Subcutaneous abdominal adipose tissue (tissue), 5 donors: ENCODE measurements around the gene TBC1D14.
"Not testable (repeated sequence)": the region's sequence is repeated elsewhere in the genome, so short reads cannot be mapped to it uniquely, and the experiment has no call there.

Experiments
- H3K27ac ChIP-seq: one replicate; pipeline ENCODE4 v1.7.0; 2013; ENCODE audit warnings: low read depth, mild to moderate bottlenecking, inconsistent platforms, low read length, moderate library complexity
- H3K27me3 ChIP-seq, 5 donors: one replicate each; pipeline ENCODE4 v1.7.0; 2013; ENCODE audit warnings: low read length in 5 of 5, inconsistent platforms in 1 of 5; ENCODE audit not compliant: control insufficient read depth in 5 of 5, insufficient read depth in 4 of 5
- H3K36me3 ChIP-seq, 5 donors: one replicate each; pipeline ENCODE4 v1.7.0; 2013; ENCODE audit warnings: low read length in 5 of 5; ENCODE audit not compliant: control insufficient read depth in 5 of 5, insufficient read depth in 5 of 5
- H3K4me1 ChIP-seq, 5 donors: one replicate each; pipeline ENCODE4 v1.7.0; 2013; ENCODE audit warnings: low read length in 5 of 5, mild to moderate bottlenecking in 3 of 5, moderate library complexity in 1 of 5; ENCODE audit not compliant: control insufficient read depth in 5 of 5, insufficient read depth in 5 of 5
- H3K4me3 ChIP-seq, 5 donors: one replicate each; pipeline ENCODE4 v1.7.0; 2013; ENCODE audit warnings: low read length in 5 of 5, low read depth in 1 of 5
- H3K9ac ChIP-seq, 5 donors: one replicate each; pipeline ENCODE4 v1.7.0; 2013; ENCODE audit warnings: low read length in 5 of 5, mild to moderate bottlenecking in 4 of 5, moderate library complexity in 3 of 5
- H3K9me3 ChIP-seq, 5 donors: one replicate each; pipeline ENCODE4 v1.7.0; 2013; ENCODE audit warnings: low read length in 5 of 5; ENCODE audit not compliant: control insufficient read depth in 5 of 5
- donor health status: healthy.
- donor health status: healthy.
- donor health status: healthy.
- donor health status: healthy.
- donor health status: healthy.

The TBC1D14 gene

DNA sequence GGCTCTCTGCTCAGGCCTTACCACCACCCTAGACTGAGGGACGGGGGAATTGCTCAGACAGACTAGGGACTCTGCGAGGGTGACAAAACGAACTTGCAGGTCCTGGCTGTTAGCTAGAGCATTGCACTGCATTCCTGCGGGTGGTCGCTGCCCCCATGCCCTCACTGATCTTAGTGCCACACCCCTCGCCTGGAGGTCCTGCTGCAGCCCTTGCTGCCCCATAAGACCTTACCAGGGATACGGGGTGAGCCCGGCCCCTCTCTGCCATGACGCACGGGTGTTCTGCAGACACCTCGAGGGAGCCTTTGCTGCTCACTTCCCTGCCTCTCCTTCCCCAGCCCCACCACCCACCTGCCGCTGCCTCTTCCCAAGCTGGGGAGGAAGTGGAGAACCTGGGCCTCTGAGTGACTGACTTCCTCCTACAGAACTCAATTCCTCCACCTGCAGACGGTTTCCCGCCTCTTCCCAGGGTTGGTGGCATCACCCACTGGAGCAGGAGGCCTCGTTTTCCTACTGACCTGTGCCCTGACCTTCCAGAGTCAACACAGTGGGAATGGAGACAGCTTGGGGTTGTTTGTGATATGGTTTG is 19.8 kb upstream of the TBC1D14 start:
- H3K27me3 ChIP-seq: no peaks in the 10 kb centered on the region

DNA sequence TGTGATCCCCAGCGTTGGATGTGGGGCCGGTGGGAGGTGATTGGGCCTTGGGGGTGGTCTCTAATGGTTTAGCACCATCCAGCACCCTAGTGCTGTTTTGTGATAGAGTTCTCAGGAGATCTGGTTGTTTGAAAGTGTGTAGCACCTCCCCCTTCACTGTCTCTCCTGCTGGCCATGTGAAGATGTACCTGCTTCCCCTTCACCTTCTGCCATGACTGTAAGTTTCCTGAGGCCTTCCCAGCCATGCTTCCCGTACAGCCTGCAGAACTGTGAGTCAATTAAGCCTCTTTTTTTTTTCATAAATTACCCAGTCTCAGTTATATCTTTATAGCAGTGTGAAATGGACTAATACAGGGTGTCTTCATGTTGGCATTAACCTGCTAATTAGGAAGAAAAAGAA is 19.3 kb upstream of the TBC1D14 start:
- H3K9ac ChIP-seq: no peak overlapping the region
- H3K27me3 ChIP-seq: no peaks in the 10 kb centered on the region
- H3K4me3 ChIP-seq: no peak overlapping the region
- H3K9me3 ChIP-seq: peaks cover 0 to 9% (median 0%) of the 10 kb centered on the region in 5 donors
- no peak overlapping the region for H3K27ac ChIP-seq
- no peaks in the 10 kb centered on the region for H3K36me3 ChIP-seq
- peaks cover 2 to 49% (median 44%) of the 10 kb centered on the region in 5 donors for H3K4me1 ChIP-seq

More for the DNA sequence above, 19.8 kb upstream of the TBC1D14 start:
- peaks cover 2 to 49% (median 44%) of the 10 kb centered on the region in 5 donors for H3K4me1 ChIP-seq
- H3K9ac ChIP-seq: no peak overlapping the region
- no peaks in the 10 kb centered on the region for H3K36me3 ChIP-seq
- H3K27ac ChIP-seq: no peak overlapping the region
- H3K4me3 ChIP-seq: no peak overlapping the region
- peaks cover 0 to 9% (median 0%) of the 10 kb centered on the region in 5 donors for H3K9me3 ChIP-seq

DNA sequence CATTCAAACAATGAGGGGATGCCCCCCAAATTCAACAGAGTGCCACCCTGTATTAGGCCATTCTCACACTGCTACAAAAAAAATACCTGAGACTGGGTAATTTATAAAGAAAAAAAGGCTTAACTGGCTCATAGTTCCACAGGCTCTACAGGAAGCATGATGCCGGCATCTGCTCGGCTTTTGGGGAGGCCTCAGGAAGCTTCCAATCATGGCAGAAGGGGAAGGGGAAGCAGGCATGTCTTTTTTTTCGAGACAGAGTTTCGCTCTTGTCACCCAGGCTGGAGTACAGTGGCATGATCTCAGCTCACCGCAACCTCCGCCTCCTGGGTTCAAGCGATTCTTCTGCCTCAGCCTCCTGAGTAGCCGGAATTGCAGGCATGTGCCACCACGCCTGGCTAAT is 18.7 kb upstream of the TBC1D14 start:
- H3K27ac ChIP-seq, H3K9me3 ChIP-seq: not testable (repeated sequence)

DNA sequence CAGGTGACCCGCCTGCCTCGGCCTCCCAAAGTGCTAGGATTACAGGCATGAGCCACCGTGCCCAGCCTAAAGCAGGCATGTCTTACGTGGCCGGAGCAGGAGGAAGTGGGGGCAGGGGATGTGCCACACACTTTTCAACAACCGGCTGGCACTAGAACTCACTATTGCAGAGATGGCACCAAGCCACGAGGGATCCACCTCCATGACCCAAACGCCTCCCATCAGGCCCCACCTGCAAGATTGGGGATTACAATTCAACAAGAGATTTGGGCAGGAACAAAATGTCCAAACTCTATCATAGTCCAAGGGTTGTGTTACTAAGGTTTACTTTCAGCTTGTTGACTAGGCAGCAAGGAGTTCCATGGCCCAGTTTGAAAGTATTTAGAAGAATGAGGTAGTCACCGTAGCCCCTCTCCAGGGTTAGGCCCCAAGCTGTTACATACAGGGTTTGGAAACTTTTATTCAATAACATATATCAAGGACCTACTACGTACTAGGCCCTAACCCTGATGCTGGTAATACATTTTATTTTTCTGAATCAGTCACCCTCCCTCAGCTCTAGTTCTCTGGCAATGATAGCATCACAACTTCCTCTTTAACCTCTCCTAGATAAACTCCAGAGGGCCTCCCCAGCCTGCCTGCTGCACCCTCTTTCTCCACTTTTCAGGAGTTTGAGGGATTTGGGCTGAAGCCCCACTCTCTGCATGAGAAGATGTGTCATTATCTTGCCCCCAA is 18.0 kb upstream of the TBC1D14 start:
- Histone ChIP-seq H3K9ac (peak overlapping the region in 2 of 5 donors; percentile 2 to 52), H3K36me3 (no peaks in the 10 kb centered on the region), H3K27me3 (no peaks in the 10 kb centered on the region), H3K4me3 (no peak overlapping the region), H3K4me1 (peaks cover 0 to 37% (median 31%) of the 10 kb centered on the region in 5 donors), H3K27ac (no peak overlapping the region), H3K9me3 (peaks cover 0 to 13% (median 0%) of the 10 kb centered on the region in 5 donors)

More for the DNA sequence above, 18.7 kb upstream of the TBC1D14 start:
- H3K4me3 ChIP-seq, H3K9ac ChIP-seq, H3K36me3 ChIP-seq, H3K27me3 ChIP-seq: not testable (repeated sequence)
- H3K4me1 ChIP-seq: peaks cover 0 to 43% (median 37%) of the 10 kb centered on the region in 5 donors

DNA sequence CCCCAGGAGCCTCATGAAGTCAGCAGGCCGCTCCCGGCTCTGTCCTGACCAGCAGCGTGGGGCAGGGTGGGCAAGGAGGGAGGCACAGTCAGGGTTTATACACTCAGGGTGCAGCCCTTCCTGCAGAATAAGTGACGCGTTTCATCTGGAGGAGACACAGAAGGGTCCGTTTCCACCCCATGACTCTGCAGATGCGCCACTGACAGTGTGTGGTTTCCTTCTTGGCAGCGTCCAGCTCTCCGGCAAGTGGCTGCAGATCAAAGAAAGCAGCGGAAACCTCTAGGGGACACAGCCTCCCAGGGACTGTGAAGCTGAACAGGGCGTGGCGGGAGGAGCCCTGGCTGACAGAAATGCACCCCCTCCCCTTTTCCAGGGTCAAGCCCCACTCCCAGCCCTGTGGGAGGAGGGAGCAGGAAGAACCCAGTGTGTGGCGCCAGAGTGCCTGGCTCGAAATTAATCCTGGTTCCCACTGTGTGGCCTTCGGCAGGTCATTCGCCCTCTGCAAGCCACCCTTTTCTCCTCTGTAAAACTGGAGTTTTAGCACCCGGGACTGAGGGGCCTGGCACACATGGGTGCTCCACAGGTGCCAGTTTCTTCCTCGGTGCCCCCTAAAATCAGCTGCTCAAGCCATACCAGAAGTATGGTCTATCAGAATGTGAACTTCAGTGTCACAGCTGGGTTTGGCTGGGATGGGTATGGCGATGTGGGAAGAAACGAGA is 17.3 kb upstream of the TBC1D14 start:
- H3K4me1 ChIP-seq: peaks cover 0 to 31% (median 28%) of the 10 kb centered on the region in 5 donors
- peak overlapping the region in 3 of 5 donors; percentile 2 to 52 (median 44) for H3K9ac ChIP-seq

DNA sequence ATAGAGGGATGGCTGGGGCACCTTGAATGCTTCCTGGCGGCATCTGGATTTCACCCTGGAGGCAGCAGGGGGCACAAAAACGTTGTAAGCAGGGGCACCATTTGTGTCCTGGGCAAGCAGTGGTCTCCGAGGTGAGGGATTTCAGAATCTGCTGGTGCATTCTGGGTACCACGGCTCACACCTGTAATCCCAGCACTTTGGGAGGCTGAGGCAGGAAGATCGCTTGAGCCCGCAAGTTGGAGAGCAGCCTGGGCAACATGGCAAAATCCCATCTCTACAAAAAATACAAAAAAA is 16.8 kb upstream of the TBC1D14 start:
- Histone ChIP-seq H3K36me3 (no peaks in the 10 kb centered on the region), H3K9me3 (peaks cover 0 to 13% (median 0%) of the 10 kb centered on the region in 5 donors), H3K9ac (no peak overlapping the region), H3K4me3 (peak overlapping the region in 2 of 5 donors; percentile 56 to 57), H3K4me1 (peaks cover 0 to 26% (median 26%) of the 10 kb centered on the region in 5 donors), H3K27me3 (no peaks in the 10 kb centered on the region), H3K27ac (no peak overlapping the region)

More for the DNA sequence above, 17.3 kb upstream of the TBC1D14 start:
- H3K27ac ChIP-seq: no peak overlapping the region
- H3K36me3 ChIP-seq: no peaks in the 10 kb centered on the region
- peaks cover 0 to 13% (median 0%) of the 10 kb centered on the region in 5 donors for H3K9me3 ChIP-seq
- no peaks in the 10 kb centered on the region for H3K27me3 ChIP-seq
- H3K4me3 ChIP-seq: peak overlapping the region in 4 of 5 donors; percentile 4 to 57 (median 54)

DNA sequence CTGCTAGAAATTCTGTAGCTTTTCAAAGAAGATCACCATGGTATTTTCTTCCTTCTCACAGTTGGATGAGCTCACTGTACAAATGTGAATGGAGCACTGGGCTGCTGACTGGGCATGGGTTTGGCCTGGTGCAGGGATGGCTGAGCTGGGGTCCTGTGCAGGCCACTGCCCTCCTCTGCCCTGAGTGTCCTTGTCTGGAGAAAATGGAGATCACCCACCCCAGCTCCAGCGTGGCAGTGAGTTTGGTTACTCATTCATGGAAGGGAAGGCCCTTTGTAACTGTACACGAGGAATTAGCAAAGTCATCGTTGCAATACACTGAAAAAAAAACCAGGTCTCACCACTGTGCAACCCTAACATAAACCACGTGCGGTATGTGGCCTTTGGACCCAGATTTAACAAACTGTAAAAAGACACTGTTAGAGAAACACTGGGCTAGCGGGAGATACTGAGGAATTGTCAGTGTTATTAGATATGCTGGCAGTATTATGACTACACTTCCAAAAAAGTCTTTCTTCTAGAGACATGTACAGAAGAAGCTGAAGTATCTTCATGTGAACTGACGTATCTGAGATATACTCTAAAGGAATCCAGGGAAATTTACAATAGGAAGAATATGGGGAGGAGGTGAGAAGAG is 16.1 kb upstream of the TBC1D14 start:
- Histone ChIP-seq H3K4me1 (peaks cover 0 to 19% (median 19%) of the 10 kb centered on the region in 5 donors), H3K9ac (no peak overlapping the region), H3K36me3 (no peaks in the 10 kb centered on the region), H3K4me3 (no peak overlapping the region), H3K27ac (no peak overlapping the region), H3K9me3 (peaks cover 0 to 13% (median 0%) of the 10 kb centered on the region in 5 donors), H3K27me3 (no peaks in the 10 kb centered on the region)

DNA sequence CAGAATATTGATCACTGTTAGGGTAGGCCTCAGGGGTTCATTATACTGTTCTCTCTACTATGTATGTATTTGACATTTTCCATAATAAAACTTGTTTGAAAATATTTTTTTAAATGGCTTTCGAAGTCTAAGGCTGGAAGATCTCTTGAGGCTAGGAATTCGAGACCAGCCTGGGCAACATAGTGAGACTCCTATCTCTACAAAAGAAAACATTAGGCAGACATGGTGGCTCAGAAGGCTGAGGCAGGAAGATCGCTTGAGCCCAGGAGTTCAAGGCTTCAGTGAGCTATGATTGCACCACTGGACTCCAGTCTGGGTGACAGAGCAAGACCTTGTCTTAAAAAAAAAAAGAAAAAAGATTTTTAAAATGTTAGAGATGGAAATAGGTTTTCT is 15.5 kb upstream of the TBC1D14 start:
- H3K27ac ChIP-seq: no peak overlapping the region
- no peaks in the 10 kb centered on the region for H3K27me3 ChIP-seq

DNA sequence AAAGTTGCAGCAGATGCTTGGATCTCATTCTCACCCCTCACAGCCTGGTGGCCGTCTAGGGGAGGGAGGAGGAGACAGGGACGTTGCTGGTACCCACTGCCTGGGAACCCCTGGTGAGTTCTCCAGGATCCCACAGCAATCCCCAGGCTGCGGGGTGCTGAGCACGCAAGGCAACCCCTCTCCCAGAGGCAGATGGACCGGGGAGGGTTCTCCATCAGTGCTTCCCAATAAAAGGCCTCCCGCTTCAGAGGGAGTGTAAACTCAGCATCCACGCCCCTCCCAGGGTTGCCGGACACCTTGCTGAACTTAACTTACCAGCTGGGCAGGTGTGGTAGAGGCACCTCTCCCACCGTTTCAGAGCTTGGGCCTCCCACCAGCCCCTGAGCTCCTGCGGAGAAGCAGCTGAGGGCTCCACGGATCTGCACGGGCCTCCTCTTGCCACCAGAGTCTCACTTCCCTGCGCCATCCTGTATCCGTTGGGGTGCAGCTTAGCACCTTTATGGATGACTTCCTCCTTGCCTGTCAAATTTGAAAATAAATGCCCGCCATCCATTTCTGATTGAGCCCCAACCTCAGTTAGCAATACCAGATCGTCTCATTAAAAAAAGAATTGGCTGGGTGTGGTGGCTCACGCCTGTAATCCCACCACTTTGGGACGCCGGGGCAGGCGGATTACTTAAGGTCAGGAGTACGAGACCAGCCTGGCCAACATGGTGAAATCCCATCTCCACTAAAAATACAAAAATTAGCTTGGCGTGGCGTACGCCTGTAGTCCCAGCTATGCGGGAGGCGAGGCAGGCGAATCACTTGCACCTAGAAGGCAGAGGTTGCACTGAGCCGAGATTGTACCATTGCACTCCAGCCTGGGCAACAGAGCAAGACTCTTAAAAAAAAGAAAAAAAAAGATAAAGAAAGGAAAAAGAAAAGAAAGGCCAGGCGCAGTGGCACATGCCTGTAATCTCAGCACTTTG is 14.8 kb upstream of the TBC1D14 start:
- Histone ChIP-seq H3K4me3 (no peak overlapping the region), H3K27ac (no peak overlapping the region), H3K27me3 (no peaks in the 10 kb centered on the region), H3K36me3 (no peaks in the 10 kb centered on the region), H3K9me3 (peaks cover 0 to 13% (median 0%) of the 10 kb centered on the region in 5 donors), H3K4me1 (peaks cover 0 to 19% (median 16%) of the 10 kb centered on the region in 5 donors), H3K9ac (no peak overlapping the region)

More for the DNA sequence above, 15.5 kb upstream of the TBC1D14 start:
- Histone ChIP-seq H3K36me3 (no peaks in the 10 kb centered on the region), H3K9me3 (peaks cover 0 to 13% (median 0%) of the 10 kb centered on the region in 5 donors), H3K4me3 (no peak overlapping the region), H3K9ac (no peak overlapping the region), H3K4me1 (peaks cover 0 to 19% (median 16%) of the 10 kb centered on the region in 5 donors)
